GM18505 (cell line): Measurements from ENCODE around the gene CEPT1.
A peak's percentile ranks its signal among the peaks of the same experiment; 100 is the strongest.

Experiments
- ATAC-seq: cut with Tn5 transposase; IDR thresholded peaks from one replicate; pipeline ENCODE4 v1.9.1; 2021; ENCODE audit not compliant: unreplicated experiment
- POLR2A ChIP-seq: IDR thresholded peaks from 4 replicates; pipeline ENCODE4 v1.6.1; 2011; ENCODE audit warnings: borderline replicate concordance; ENCODE audit not compliant: insufficient read depth, insufficient read length; ENCODE audit errors: extremely low read depth

The CEPT1 gene

GRCh38 chr1:111133866-111134265, 6.2 kb upstream of the CEPT1 start:
- TF ChIP-seq POLR2A = no peak
- ATAC-seq = no peak

DNA sequence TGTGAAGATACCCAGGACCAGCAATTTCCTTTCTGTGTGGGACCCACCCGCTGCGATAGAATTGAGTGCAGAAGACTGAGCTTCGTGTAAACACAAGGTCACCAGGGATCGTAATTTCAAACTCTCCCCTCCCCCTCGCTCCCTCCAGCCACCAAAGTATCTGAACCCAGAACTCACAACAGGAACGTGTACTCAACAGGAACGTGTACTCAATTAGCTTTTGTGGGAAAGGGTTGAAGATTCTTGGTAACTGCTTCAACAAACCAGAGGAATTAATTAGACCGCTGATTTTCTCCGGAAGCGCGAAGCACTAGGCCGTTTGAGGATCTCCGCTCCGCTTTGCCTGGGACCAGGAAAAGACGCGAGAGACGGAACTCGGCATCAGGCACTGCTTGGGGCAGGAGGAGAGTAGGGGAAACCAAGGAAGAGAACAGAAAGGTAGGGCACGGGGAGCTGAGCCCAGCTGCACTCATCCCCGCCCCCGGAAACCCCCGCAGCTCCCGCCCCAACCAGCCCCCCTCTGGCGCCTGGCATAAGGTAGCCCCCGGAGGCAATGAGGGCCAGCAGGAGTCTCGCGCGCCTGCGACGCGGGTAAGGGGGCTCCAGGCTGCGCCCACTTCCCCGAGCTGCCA, 583 bp upstream of the CEPT1 start:
- TF ChIP-seq POLR2A = no peak
- peak; percentile 39 for ATAC-seq

DNA sequence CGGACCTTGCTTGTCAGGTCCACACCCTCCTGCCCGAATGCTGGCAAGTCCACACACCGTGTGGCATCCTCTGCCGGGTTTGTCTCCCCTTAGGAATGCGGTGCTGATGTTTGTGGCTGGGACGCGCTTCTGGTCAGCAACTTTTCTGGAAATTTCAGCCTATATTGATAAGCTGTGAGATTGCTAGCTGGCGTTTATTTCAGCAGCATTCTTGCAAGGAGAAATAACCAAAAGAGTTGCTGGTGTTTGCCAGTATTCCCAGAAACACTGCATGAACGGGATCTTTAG, 601 bp downstream of the CEPT1 start:
- ATAC-seq = no peak
- no peak for TF ChIP-seq POLR2A

DNA sequence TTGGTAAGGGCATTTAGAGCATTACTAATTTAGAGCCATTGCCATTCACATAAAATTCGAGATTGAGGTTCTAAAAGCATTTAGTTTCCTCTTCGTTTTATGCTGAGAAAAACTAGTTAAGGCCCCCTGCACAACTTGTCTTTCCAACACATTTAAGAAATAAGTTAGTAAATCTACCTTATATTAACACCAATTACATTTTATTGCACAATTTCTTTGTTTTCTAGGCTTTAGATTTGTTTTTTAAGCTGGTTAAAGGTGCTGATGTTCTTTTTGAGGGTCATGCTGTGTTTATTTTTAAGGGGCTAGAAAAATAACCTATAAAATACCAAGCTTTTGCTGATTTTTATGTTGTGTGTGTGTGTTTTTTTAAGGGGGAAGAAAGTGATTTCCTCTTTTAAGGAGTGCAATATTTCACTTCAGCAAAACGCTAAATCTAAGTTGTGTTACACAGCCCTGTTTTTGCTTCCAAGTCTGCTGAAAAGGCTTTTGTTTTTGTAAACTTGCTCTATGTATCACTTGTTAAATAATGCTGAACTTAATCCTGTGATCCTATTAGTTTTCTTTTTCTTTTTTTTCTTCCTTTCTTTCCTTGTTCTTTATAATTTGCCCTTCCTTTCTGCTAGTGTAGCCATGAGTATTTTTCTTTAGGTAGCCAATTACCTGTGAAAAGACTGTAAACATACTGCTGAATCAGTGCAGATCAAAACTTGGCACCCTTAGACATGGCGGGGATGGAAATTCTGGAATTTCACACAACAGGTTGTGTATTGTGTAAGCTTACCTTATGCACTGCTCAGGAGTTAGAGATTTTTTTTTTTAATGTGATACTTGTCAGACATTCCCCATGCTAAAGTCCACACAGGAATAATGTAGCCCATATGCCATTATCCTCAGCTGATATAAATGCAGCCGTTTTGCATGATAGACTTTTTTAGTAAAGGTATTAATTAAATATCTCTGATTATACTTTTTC, 1.5 kb downstream of the CEPT1 start:
- ATAC-seq = no peak
- TF ChIP-seq POLR2A = peak; percentile 2

- ATAC-seq = no peak
- TF ChIP-seq POLR2A = no peak
Measured at GRCh38 chr1:111142356-111142975, 2.4 kb downstream of the CEPT1 start.

DNA sequence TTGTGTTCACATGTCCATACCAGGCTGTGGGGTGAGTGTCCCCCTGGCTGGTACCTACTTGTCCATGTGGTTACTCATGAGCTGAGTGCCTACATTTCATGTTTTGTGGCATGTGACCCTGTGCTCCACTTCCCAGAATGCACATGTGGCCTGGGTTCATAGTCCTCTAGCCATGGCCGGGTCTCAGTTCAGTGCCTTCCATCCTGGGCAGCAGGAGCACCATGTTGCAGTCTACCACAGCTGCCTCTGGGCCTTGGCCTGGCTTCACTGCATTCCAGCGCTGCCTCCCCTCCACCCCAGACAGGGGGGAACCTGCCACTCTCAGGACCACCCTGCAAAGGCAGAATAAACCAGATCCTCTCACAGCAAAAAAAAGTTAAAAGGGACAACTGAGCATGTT, 5.5 kb downstream of the CEPT1 start:
- ATAC-seq = no peak
- no peak for TF ChIP-seq POLR2A

GRCh38 chr1:111145963-111146768, 6.1 kb downstream of the CEPT1 start:
- TF ChIP-seq POLR2A = no peak
- ATAC-seq = no peak

DNA sequence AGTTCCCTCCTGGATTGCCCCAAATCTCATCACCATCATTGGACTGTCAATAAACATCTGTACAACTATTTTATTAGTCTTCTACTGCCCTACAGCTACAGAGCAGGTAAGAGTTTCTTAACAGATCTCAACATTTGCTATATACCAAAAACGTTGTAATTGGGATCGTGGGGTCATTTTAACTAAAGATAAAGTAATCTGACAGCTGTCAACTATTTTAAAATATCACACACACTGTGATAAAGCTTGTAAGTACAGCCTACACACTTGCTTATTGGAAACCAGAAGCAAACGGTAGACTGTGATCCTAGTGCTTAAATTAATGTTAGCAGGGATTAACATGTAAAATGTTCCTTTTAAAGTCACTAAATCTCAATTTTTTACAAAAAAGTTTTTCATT, 7.9 kb downstream of the CEPT1 start:
- no peak for ATAC-seq
- no peak for TF ChIP-seq POLR2A

GRCh38 chr1:111148376-111148881, 8.4 kb downstream of the CEPT1 start:
- ATAC-seq = peak; percentile 67
- no peak for TF ChIP-seq POLR2A

DNA sequence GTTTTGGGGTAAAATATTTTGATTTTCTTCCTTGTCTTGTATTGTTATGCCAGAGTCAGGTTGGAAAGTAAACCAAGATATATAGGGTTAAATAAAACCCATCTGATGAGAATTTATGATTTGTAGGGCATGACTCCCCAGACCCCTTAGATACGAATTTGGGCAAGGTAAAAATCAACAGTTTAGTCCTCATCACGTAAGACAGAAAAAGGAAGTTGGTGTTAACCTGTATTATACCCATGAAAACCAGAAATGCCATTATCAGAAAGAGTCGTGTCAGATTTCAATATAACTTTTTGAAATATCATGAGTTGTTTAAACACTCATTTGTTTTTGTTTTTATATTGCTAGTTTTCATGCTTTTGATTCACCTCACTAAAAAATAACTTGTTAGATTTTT, 11.8 kb downstream of the CEPT1 start:
- ATAC-seq = no peak
- TF ChIP-seq POLR2A = no peak

DNA sequence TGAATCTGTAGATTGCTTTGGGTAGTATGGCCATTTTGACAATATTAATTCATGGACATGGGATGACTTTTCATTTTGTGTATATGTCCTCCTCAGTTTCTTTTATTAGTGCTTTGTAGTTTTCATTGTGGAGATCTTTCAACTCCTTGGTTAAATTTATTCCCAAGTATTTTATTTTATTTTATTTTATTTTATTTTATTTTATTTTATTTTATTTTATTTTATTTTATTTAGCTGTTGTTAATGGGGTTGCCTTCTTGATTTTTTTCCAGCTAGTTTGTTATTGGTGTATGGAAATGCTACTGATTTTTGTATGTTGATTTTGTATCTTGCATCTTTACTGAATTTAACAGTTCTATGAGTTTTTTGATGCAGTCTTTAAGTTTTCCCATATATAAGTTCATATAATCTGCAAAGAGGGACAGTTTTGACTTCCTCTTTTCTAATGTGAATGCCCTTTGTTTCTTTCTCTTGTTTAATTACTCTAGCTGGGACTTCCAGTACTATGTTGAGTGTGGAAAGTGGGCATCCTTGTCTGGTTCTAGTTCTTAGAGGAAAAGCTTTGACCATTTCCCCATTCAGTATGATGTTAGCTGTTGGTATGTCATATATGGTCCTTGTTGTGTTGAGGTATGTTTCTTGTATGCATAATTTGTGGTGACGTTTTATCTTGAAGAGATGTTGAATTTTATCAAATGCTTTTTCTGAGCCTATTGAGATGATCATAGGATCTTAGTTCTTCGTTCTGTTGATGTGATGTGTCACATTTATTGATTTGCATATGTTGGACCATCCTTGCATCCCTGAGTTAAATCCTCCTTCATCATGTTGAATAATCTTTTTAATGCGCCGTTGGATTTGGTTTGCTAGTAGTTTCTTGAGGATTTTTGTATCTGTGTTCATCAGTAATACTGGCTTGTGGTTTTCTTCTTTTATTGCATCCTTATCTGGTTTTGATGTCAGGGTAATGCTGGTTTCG, 14.3 kb downstream of the CEPT1 start:
- ATAC-seq = no peak
- TF ChIP-seq POLR2A = no peak

GRCh38 chr1:111157431-111157830, 17.4 kb downstream of the CEPT1 start:
- TF ChIP-seq POLR2A = no peak

More at GRCh38 chr1:111157431-111157830, 17.4 kb downstream of the CEPT1 start:
- ATAC-seq = no peak
